Sciatic nerve (tissue), 2 donors: Measurements from ENCODE around the gene PHF2. TPM values are rescaled to one million over a fixed set of nuclear protein-coding genes. Genes with fewer than 3 reads are reported as not detected.

Experiments
- ATAC-seq: fragments of 200-7000 bp; cut with Tn5 transposase; one replicate; pipeline ENCODE4 v1.9.1; 2020; ENCODE audit warnings: mild to moderate bottlenecking, moderate library complexity
- DNase-seq: peaks from one replicate; pipeline ENCODE4 v3.0.0-alpha.2; 2020; ENCODE audit warnings: low spot score
- intact Hi-C: fragments of 100-400 bp; cut with DNase I; formaldehyde crosslinking; loops from one replicate; pipeline ENCODE4 v1.14.2; 2022
- total RNA-seq: library from RNA; stranded (reverse); fragmentation: NEBNext Ultra II Directional; extraction: Animal tissue kit (Norgen Biotek cat#: 25700); gene quantifications from one replicate; pipeline ENCODE4 v1.2.1, GENCODE V29; 2021
- donor health status: DM: no; HTN: no; CAD: no.
- donor health status: DM: no; HTN: no; CAD: no.

PHF2 gene
- total RNA-seq, 1 donor from 2014 or later, result 41.5 TPM

DNA sequence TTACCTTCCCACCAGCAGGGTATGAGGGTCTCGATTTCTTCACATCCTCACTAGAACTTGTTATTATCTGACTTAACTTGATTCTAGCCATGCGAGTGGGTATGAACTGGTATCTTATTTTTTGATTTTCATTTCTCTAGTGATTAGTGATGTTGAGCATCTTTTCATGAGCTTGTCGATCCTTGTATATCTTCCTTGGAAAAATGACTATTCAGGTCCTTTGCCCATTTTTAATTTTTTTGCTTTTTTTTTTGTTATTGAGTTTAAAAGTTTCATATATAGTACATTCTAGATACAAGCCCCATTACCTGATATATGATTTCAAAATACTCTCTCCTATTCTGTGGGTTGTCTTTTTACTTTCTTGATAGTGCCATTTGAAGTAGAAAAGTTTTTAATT is 61.5 kb downstream of the PHF2 start:
- ATAC-seq (no peak), DNase-seq (no peak)
- intact Hi-C loops, result loop anchor here (2.0 kb wide), 1 partner anchor 41 kb away; no protein-coding TSS in a partner anchor

DNA sequence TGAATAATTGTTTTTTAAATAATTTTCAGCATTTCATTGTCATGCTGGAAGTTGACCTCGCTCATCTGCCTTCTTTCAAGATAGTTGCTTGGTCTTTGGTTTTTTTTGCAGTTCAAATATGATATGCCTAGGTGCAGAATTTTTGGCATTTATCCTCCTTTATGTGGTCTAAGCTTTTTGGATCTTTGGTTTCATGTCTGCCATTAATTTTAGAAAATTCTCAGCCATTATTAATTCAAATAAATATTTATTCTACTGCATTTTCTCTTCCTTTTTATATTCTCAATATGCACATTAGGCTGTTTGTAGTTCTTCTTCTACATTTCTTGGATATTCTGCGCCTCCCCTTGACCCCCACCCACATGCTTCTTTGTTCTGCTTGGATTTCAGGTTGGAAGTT is 63.6 kb downstream of the PHF2 start:
- ATAC-seq (no peak), DNase-seq (no peak)
- intact Hi-C loops, result no loop called here

DNA sequence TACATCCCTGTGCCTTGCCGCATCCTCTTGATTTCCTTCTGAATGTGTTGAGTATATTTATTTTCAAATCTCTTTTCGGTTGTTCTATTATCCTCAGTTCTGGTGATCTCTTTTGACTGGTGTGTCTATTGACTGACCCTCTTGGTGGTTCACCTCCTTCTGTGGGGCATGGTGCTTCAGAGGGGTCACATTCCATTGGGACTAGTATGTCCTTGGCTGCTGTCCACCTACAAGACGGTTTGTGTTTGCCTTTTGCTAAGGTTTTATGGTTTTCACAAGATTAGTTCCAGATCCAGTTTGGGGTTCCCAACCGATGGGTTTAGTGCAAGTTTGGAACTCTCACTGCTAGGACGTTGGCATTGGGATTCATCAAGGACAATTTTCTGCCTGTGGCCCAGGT is 66.6 kb downstream of the PHF2 start:
- intact Hi-C loops, result no loop called here
- ATAC-seq (no peak), DNase-seq (no peak)

DNA sequence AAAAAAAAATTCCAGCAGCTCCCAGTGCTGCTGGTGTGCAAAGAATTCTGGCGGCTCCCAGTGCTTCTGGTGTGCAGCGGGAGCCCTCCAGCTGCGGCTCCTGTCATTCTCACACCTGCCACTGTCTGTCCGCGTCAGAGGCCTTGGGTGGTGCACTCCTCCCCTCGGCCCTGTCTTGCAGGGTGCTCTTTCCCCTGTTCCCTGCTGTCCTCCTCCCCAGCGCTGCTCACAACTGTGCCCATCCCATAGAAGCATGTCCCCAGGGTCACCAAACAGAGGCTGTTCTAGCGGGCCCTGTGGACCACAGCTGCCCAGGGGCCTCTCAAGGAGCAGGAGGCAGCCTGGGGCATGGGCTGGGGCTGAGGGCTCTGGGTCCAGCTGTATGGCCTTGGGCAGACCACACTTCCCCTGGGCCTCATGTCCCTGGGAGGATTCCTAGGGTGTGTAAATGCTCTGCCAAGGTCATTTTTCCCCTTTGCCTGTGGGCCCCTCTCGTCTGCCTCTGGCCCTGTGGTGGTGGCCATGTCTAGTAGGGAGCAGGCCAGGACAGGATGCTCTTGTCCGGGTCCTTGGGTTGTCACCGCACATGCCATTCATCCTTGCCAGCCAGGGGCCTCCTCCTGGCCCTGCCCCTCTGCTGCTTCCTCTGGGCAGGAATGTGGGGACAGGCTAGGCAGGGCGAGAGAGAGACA is 68.2 kb downstream of the PHF2 start:
- ATAC-seq (no peak), DNase-seq (no peak)
- intact Hi-C loops, result no loop called here

DNA sequence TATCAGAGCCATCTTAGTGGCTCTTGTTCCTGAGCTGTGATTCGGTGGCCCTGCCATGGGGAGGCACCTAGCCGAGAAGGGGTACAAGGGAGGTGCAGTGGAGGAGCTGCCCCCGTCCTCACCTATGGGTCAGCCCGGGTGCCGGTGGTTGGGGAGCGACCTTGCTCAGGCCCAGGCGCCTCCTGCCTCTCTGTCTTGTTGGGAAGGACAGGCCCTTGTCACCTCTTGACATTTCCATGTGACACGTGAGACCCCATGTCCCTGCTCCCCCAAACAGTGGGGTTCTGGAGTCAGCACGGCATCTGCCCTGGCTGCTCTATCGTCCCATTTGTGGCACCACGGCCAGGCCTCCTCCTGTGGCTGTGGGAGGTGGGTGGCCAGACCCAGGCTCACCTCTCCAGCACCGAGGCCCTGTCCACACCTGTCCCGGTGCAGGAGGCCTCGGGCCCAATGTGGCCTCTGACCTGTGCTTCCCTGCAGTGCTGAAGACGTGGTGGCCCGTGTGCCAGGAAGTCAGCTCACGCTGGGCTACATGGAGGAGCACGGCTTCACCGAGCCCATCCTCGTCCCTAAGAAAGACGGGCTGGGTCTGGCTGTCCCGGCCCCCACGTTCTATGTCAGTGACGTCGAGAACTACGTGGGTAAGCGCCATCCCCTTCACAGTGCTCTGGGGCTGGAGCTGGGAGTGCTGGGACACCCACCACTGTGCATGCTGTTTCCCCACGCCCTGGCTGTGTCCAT is 68.9 kb downstream of the PHF2 start:
- DNase-seq (peak; percentile 47), ATAC-seq (peak; percentile 30)
- intact Hi-C loops, result no loop called here

DNA sequence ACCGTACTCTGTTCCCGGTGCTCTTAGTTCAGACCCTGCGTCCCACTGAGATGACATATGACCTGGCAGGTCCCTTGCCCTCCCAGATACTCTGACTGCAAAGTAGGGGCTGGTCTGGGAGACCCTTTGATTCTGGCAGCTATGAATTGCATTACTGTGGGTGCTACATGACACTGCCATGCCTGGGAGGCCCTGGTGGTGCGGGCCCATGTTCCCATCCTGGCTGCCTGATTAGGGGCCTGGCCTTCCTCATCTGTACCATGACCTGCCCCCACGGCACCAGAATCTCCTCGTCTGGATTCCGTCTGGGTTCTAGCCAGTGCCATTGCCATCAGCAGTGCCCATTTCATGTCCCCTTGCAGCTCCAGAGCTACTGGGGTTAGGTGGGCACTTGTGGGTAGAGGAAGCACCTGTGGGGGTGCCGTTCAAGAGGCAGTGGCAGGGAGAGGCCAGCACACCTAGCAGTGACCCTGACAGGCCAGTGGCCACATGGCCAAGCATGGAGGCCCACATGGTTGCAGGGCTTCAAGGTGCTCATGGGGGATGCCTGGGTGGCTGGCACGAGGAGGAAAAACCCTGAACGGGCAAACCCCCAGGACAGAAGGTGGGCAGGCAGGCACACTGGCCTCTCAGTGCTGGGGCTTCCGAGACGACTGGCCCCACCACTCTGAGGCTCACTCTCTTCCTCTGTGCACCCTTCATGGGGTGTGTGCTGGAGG is 69.7 kb downstream of the PHF2 start:
- DNase-seq (peak; percentile 42), ATAC-seq (peak; percentile 18)
- intact Hi-C loops, result no loop called here

DNA sequence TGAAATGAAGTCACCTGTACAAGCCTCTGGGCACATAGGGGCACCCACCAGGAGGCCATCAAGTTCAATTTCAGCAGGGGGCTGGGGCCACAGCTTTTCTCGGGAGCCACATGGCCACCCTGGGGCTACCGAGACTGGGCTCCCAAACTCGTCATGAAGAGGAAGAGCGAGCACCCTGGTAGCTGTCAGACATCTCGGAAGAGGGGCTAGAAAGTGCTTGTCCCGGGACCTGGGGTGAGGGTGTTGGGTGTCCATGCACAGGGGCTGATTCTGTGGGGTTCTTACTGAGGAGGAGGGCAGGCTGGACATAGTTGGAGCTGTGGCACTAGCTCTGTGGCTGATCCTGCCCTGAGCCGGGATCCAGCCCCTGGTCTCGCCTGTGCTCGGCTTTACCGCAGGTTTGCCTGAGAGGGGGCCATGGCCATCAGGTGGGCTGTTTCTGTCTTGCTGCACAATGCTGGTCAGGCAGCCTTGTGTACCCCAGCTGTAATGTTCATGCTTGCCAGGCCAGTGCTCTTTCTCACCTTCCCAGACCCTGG is 70.3 kb downstream of the PHF2 start:
- DNase-seq (no peak), ATAC-seq (no peak)
- intact Hi-C loops, result no loop called here

DNA sequence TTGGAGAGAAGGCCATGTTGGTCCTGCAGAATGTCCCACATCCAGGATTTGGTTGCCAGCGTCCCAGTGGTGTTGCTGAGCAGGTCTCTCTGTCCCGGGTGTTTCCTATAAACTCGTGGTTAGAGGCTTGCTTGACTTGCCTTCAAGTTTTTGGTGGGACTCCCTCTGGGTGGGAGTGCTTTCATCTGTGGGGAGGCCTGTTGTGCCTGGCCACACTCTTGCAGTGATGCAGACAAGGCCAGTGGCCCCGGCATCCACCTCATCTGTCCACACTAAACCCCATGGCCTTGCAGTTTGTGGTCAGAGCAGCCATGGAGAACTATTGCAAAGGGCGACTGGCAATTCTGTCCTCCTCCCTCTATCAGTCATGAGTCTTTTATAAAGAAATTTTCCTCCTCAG is 71.8 kb downstream of the PHF2 start:
- intact Hi-C loops, result no loop called here
- ATAC-seq (no peak), DNase-seq (no peak)

DNA sequence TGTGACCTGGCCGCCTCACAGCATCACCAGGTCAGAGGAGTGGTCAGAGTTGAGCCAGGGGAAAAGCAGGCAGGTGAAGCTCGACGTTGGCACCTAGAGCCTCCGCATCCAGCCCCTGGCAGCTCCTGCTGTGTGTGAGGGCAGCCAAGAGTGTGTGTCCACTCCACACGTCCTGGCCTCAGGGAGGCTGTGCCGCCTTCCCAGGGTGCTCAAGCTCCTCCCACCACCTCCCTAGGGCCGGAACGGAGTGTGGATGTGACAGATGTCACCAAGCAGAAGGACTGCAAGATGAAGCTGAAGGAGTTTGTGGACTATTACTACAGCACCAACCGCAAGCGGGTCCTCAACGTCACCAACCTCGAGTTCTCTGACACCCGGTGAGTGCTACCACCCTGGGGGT is 72.5 kb downstream of the PHF2 start:
- ATAC-seq (no peak), DNase-seq (peak; percentile 42)
- intact Hi-C loops, result no loop called here

DNA sequence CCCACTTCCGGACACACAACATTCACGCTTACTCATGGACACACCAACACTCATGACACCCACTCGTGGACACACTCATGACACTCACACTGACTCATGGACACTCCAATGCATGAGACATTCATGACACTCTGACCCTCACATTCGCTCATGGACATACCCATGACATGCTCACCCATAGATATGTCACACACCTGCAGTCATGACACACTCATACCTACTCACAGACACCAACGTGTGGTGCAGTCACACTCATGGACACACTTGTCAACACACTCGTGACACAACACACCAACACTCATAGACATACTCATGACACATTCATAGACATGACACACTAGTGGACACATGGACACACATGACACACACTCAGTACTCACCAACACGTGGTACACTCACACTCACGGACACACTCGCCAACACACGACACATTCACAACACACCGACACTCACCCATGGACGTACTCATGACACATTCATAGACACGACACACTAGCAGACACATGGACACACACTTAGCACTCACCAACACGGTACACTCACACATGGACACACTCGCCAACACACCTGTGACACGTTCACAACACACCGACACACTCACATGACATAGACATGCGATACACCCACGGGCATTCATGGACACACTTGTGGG is 73.4 kb downstream of the PHF2 start:
- intact Hi-C loops, result no loop called here
- DNase-seq (peak; percentile 25), ATAC-seq (no peak)

DNA sequence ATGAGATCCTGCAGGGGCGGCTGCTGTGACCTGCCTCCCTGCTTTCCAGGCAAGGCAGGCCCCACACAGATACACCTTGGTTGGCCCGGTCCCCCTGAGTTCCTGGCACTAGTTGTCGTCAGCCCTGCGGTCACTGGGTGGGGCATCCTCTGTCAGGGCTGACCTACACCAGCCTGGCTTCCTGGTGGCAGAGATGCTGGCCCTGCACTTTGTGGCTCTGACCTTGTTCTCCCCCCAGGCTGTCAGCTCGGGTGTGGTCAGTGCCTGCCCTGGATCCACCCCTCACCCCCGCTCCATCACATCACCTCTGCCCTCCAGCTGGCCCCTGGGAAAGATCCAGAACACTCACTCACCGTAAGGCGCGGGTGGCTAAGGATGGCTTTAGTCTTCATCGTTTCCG is 74.1 kb downstream of the PHF2 start:
- ATAC-seq (no peak), DNase-seq (peak; percentile 45)
- intact Hi-C loops, result no loop called here

DNA sequence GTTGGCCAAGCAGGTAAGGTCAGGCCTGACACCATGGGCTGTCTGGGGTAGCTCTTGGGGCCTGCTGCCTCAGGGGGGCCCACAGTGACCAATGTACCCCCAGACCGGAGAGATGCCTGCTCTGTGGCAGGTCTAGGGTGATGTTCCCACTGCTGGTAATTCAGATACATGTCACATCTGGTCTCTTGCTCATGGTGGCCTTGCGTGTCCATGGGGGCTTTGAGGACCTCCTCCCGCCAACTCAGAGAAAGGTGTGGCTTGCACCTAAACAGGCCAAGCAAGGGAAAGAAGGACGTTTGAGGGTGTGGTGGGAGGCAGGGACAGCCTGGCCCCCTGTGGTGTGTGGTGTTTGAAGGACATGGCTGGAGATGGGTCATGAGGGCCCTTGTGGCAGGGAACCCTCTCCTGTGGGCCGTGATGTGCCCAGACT is 75.2 kb downstream of the PHF2 start:
- intact Hi-C loops, result no loop called here
- DNase-seq (peak; percentile 30), ATAC-seq (no peak)

DNA sequence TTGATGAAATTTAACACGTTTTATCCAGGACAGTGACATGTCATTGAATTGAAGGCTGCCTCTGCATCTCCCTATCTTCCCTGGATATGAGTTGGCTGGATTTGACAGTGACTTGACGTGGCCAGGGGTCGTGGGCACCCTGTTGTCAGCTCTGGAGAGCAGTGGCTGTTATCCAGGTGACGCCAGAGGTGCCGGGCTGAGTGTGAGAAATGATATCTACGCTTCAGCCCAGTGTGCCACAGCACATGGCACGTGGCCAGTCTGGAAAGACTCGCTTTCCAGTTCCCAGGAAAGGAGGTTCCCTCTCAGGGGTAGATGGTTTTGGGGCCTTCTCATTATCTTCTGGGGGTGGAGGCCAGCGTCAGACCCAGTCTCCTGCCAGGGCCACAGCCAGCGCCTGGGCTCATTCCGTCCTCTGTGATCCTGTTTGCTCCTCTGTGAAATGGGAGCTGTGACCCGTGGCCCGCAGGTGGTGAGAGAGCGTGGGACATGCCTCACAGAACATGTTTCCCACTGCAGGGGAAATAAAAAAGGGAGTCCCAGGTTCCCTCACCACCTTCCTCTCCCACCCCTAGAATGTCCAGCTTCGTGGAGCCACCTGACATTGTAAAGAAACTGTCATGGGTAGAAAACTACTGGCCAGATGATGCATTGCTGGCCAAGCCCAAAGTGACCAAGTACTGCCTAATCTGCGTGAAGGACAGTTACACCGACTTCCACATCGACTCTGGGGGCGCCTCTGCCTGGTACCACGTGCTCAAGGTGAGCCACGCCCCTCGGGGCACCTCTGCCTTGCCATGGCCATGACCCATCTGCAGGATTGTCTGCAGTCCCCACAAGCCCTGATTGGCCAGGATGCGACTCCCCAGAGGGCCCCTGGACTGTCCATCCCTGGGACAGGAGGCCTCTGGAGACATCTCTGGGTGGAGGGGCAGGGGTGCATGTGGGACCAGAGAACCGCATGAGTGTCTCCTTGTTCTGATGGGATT is 76.5 kb downstream of the PHF2 start:
- intact Hi-C loops, result no loop called here
- peak; percentile 47 for DNase-seq
- no peak for ATAC-seq

DNA sequence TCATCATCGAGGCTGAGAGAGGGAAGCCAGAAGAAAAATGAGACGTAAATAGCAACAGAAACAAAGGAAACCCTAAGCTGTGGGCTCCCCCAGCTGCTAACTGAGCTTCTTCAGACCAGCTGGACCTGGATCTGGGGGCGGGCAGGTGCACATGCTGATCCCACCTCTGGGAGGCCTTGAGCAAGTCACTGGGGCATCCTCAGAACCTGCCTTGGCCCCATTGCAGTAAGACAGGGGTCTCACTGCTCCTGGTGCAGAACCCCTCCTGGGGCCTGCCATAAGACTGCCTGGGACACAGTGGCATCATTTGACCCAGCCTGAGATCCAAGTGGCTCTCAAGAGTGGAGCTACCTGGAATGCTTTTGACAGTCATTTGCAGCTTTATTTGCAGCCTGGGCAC is 77.4 kb downstream of the PHF2 start:
- no peak for ATAC-seq
- intact Hi-C loops, result no loop called here

DNA sequence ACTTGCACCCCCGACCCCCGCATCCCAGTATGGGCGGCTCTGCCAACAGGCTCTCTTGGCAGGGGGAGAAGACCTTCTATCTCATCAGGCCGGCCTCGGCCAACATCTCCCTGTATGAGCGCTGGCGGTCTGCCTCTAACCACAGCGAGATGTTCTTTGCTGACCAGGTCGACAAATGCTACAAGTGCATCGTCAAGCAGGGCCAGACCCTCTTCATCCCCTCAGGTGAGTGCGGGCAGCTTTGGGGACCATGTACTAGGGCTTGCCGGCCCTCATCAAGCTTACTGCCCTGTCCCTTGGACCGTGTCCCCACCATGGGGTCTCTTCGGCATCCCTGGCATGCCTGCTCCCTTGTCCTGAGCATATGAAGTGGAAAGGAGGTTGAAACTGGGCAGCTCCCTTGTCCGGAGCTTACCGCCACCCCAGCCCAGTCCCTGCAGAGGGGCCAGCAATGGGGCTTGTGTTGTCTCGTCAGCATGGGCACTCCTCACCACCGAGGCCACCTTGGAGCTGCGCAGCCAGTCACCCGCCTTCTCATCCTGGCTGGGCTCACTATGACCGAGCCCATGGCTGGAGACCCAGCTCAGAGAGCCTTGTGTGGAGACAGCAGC is 78.1 kb downstream of the PHF2 start:
- no peak for ATAC-seq
- peak; percentile 55 for DNase-seq

More for the DNA sequence above, 77.4 kb downstream of the PHF2 start:
- DNase-seq, result peak; percentile 32

DNA sequence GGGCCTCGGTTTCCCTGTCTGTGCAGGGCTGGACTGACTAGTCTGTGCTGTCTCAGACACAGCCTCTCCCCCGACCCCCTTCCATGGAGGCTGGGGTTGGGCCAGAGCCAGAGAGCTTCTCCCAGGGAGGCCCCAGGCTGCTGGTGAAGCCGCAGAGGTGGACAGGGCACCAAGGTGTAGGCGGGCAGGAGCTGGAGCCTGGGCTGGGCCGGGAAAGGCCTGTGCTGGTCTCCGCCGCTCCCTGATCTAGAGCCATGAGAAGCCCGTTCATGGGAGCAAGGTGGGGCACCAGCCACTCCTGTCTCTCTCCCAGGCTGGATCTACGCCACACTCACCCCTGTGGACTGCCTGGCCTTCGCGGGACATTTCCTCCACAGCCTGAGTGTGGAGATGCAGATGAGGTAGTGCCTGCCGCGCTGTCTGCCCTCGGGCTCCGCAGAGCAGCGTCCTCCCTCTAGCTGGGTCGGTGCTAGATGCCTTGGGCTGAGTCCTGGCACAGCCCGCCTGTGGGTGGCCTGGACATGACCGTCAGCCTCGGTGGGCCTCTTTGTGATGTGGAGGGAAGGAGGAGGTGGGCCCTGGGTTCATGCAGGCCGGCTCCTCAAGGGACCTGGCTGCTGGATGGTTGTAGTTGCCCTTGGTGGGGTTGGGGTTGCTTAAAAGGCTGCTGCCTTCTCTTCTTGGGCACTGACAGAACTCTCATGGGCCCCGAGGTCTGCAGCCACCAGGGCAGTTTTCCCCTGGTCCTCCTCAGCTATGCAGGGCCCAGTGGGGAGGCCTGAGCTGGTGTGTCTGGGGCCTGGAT is 79.4 kb downstream of the PHF2 start:
- ATAC-seq (no peak), DNase-seq (peak; percentile 39)
- intact Hi-C loops, result no loop called here

More for the DNA sequence above, 78.1 kb downstream of the PHF2 start:
- intact Hi-C loops, result no loop called here
